MM.1S (cell line): ENCODE measurements around the gene SFMBT2.
"Not testable (repeated sequence)": the region's sequence is repeated elsewhere in the genome, so short reads cannot be mapped to it uniquely, and the experiment has no call there.

Experiments used
- DNase-seq: peaks from one replicate; pipeline ENCODE4 v3.0.0-alpha.2; 2015
- H2AFZ ChIP-seq: fragments of 300-600 bp; sonication (generic); 2 replicates; pipeline ENCODE4 v1.6.0; 2016; ENCODE audit warnings: antibody characterized with exemption, low read length
- H3F3A ChIP-seq: fragments of 300-600 bp; sonication (generic); 2 replicates; pipeline ENCODE4 v1.6.1; 2016; ENCODE audit warnings: mild to moderate bottlenecking, antibody characterized with exemption, low read length, moderate library complexity, mixed read lengths; ENCODE audit not compliant: insufficient read depth
- H3K27ac ChIP-seq: fragments of 300-600 bp; sonication (generic); 2 replicates; pipeline ENCODE4 v1.5.1; 2016; ENCODE audit warnings: mild to moderate bottlenecking, low read length
- H3K27me3 ChIP-seq: fragments of 300-600 bp; sonication (generic); replicated peaks from 2 replicates; pipeline ENCODE4 v1.6.0; 2016; ENCODE audit warnings: low read length; ENCODE audit not compliant: insufficient read depth
- H3K36me3 ChIP-seq: fragments of 300-600 bp; sonication (generic); replicated peaks from 2 replicates; pipeline ENCODE4 v1.6.1; 2016; ENCODE audit warnings: mild to moderate bottlenecking, low read length, mixed read lengths; ENCODE audit not compliant: insufficient read depth
- H3K4me1 ChIP-seq: fragments of 300-600 bp; sonication (generic); 2 replicates; pipeline ENCODE4 v1.6.1; 2016; ENCODE audit warnings: low read length, mixed read lengths
- H3K4me2 ChIP-seq: fragments of 300-600 bp; sonication (generic); 2 replicates; pipeline ENCODE4 v1.6.0; 2016; ENCODE audit warnings: low read depth, low read length
- H3K4me3 ChIP-seq: fragments of 300-600 bp; sonication (generic); 2 replicates; pipeline ENCODE4 v1.5.1; 2016; ENCODE audit warnings: low read length, mixed read lengths
- H3K79me2 ChIP-seq: fragments of 300-600 bp; sonication (generic); 2 replicates; pipeline ENCODE4 v1.6.1; 2016; ENCODE audit warnings: mixed run types, low read length, mixed read lengths
- H3K9ac ChIP-seq: fragments of 300-600 bp; sonication (generic); 2 replicates; pipeline ENCODE4 v1.6.1; 2016; ENCODE audit warnings: low read length, mixed read lengths
- H3K9me2 ChIP-seq: fragments of 300-600 bp; sonication (generic); replicated peaks from 2 replicates; pipeline ENCODE4 v1.6.1; 2016; ENCODE audit warnings: mild to moderate bottlenecking, low read length, mixed read lengths; ENCODE audit not compliant: insufficient read depth
- H3K9me3 ChIP-seq: fragments of 300-600 bp; sonication (generic); replicated peaks from 2 replicates; pipeline ENCODE4 v1.6.1; 2016; ENCODE audit warnings: mild to moderate bottlenecking, low read length, mixed read lengths; ENCODE audit not compliant: insufficient read depth
- H4K20me1 ChIP-seq: fragments of 300-600 bp; sonication (generic); 2 replicates; pipeline ENCODE4 v1.6.1; 2016; ENCODE audit warnings: mild to moderate bottlenecking, low read length, moderate library complexity, mixed read lengths; ENCODE audit not compliant: insufficient read depth
- CTCF ChIP-seq: fragments of 300-600 bp; sonication (generic); IDR thresholded peaks from 2 replicates; pipeline ENCODE4 v1.5.1; 2016; ENCODE audit warnings: antibody characterized with exemption, low read length, mixed read lengths
- EZH2 ChIP-seq: fragments of 300-600 bp; sonication (generic); optimal IDR thresholded peaks from 2 replicates; pipeline ENCODE3; 2017; ENCODE audit warnings: low read depth, mild to moderate bottlenecking, antibody characterized with exemption, low read length, mixed read lengths
- EZH2phosphoT487 ChIP-seq: fragments of 300-600 bp; sonication (generic); IDR thresholded peaks from 2 replicates; pipeline ENCODE4 v1.6.1; 2018; ENCODE audit warnings: antibody characterized with exemption, low read length

Gene SFMBT2

GRCh38 chr10:7389844-7390243, 21.0 kb downstream of the SFMBT2 start:
- Histone ChIP-seq H3K4me3 (no peak overlapping the region), H3K27me3 (no peaks in the 10 kb centered on the region), H4K20me1 (peaks cover 63% of the 10 kb centered on the region), H2AFZ (no peak overlapping the region), H3K36me3 (no peaks in the 10 kb centered on the region; the same call in 1 of the 2 replicates), H3K9me3 (no peaks in the 10 kb centered on the region), H3K9me2 (no peaks in the 10 kb centered on the region), H3K79me2 (peaks cover 98% of the 10 kb centered on the region), H3K27ac (no peak overlapping the region), H3F3A (peaks cover 2% of the 10 kb centered on the region; the same call in 1 of the 2 replicates), H3K4me1 (peaks cover 18% of the 10 kb centered on the region), H3K9ac (no peak overlapping the region), H3K4me2 (no peak overlapping the region)
- DNase-seq = no peak
- TF ChIP-seq EZH2phosphoT487 (no peak), CTCF (no peak), EZH2 (no peak)

GRCh38 chr10:7389346-7389745, 21.5 kb downstream of the SFMBT2 start:
- no peaks in the 10 kb centered on the region for H3K27me3 ChIP-seq
- peaks cover 2% of the 10 kb centered on the region; the same call in 1 of the 2 replicates for H3F3A ChIP-seq
- peaks cover 98% of the 10 kb centered on the region for H3K79me2 ChIP-seq
- H3K4me3 ChIP-seq = no peak overlapping the region
- no peak for DNase-seq
- no peak overlapping the region for H3K27ac ChIP-seq
- peaks cover 18% of the 10 kb centered on the region for H3K4me1 ChIP-seq
- peaks cover 62% of the 10 kb centered on the region for H4K20me1 ChIP-seq
- TF ChIP-seq CTCF (no peak), EZH2phosphoT487 (no peak), EZH2 (no peak)
- no peak overlapping the region for H2AFZ ChIP-seq
- H3K9me2 ChIP-seq = no peaks in the 10 kb centered on the region
- no peak overlapping the region for H3K4me2 ChIP-seq
- H3K9ac ChIP-seq = no peak overlapping the region
- H3K9me3 ChIP-seq = no peaks in the 10 kb centered on the region
- H3K36me3 ChIP-seq = no peaks in the 10 kb centered on the region; the same call in 1 of the 2 replicates

- Histone ChIP-seq H3K4me1 (peaks cover 18% of the 10 kb centered on the region), H3K27ac (no peak overlapping the region), H3K9me3 (no peaks in the 10 kb centered on the region), H3K9ac (no peak overlapping the region), H3K79me2 (peaks cover 98% of the 10 kb centered on the region), H3K27me3 (no peaks in the 10 kb centered on the region), H3K36me3 (no peaks in the 10 kb centered on the region; the same call in 1 of the 2 replicates), H3K9me2 (no peaks in the 10 kb centered on the region), H3F3A (peaks cover 2% of the 10 kb centered on the region; the same call in 1 of the 2 replicates), H4K20me1 (peaks cover 59% of the 10 kb centered on the region), H2AFZ (no peak overlapping the region), H3K4me2 (no peak overlapping the region), H3K4me3 (no peak overlapping the region)
- no peak for TF ChIP-seq EZH2
- DNase-seq = no peak
These were observed 22.2 kb downstream of the SFMBT2 start for GRCh38 chr10:7388602-7389001.

- Histone ChIP-seq H3K4me1 (peaks cover 18% of the 10 kb centered on the region), H3K79me2 (peaks cover 98% of the 10 kb centered on the region), H4K20me1 (peaks cover 59% of the 10 kb centered on the region)
- not testable (repeated sequence) for H3K9ac ChIP-seq, H3K9me3 ChIP-seq, H3K9me2 ChIP-seq, H3K4me2 ChIP-seq, DNase-seq, H3K27ac ChIP-seq, H3F3A ChIP-seq, H2AFZ ChIP-seq, H3K36me3 ChIP-seq, H3K4me3 ChIP-seq, H3K27me3 ChIP-seq
These were observed 22.7 kb downstream of the SFMBT2 start for GRCh38 chr10:7388149-7388548.
